ENCODE results near the gene KRTAP12-4.

DNA sequence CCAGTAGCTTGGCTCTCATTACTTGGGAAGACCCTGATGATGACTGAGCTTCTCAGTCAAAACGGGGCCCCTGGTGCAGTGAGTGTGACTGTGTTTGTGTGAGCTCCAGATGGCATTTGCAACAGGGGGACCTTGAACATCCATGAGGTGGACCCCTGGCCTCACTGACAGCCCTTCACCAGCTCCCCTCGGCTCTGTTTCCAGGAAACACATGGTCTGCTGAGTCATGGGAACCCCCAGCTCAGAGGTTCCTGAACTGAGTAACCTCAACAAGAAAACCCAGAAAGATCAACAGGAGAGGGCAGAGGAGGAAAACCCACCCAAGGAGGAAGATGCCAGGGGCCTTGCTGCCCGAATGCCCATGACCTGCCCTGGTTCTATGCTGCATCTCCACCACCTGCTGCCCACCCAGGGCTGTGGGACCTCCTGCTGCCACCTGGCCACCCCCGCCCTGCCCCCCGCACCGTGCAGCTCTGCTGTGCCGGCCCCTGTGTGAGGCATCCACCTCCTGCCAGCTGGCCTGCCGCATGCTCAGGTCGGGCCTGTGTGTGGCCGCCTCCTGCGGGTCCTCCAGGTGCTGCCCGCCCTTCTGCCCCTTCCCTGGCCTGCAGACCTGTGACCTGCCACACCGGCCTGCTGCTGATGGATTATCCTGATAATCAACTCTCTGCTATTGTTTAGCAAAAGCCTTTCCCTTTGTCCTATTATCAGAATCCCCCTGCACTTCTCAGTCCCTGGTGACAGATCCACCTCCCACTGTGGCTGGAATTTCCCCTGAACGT lies 31.7 kb upstream of the KRTAP12-4 start:
- TF ChIP-seq, protein P1, sequence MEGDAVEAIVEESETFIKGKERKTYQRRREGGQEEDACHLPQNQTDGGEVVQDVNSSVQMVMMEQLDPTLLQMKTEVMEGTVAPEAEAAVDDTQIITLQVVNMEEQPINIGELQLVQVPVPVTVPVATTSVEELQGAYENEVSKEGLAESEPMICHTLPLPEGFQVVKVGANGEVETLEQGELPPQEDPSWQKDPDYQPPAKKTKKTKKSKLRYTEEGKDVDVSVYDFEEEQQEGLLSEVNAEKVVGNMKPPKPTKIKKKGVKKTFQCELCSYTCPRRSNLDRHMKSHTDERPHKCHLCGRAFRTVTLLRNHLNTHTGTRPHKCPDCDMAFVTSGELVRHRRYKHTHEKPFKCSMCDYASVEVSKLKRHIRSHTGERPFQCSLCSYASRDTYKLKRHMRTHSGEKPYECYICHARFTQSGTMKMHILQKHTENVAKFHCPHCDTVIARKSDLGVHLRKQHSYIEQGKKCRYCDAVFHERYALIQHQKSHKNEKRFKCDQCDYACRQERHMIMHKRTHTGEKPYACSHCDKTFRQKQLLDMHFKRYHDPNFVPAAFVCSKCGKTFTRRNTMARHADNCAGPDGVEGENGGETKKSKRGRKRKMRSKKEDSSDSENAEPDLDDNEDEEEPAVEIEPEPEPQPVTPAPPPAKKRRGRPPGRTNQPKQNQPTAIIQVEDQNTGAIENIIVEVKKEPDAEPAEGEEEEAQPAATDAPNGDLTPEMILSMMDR (IDR thresholded peaks at IDR 0.05), result no peak
- TF ChIP-seq POLR2AphosphoS5 (IDR thresholded peaks at IDR 0.05) (no peak), POLR2A (IDR thresholded peaks at IDR 0.05; ENCODE audit: low read depth) (no peak), EP300 (IDR thresholded peaks at IDR 0.05) (no peak)
